ENCODE results near the gene HDAC4. TPM values are rescaled to one million over a fixed set of nuclear protein-coding genes. Genes with fewer than 3 reads are reported as not detected.

HDAC4 gene
- total RNA-seq, 1 experiment from 2014 or later: 40.1 TPM

DNA sequence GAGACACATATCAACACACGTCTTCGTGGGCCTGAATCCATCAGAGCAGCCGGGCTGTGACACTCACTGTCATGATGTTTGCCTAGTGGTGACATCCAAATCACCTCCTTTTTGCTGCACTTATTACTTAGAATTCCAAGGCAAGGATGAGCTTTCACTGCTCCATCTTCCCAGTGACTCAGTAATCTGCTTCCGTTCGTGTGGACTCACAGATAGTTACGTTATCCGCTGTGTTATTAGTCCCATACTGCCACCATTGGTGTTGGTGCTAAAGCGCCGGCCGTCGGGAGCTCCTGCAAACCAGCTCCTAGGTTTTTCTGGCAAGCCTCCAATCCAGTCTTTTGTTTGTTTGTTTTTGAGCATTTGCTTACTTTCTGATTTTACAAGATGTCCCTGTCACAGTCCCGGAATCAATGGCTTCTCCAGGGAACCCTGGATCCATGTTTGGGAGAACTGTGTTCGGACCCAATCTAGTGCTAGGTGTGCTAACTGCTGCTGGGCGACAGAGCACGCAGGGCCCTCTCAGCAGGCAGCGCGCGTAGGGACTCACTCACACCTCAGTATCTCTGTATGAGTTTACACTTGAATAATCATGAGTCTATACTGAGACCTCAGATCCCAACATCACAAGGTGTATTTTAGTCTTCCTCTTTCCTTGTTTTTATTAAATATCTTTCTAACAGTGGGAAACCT lies 42.6 kb downstream of the HDAC4 start:
- no peak overlapping the region for H3K27ac ChIP-seq (ENCODE audit: low read length)
- POLR2A ChIA-PET: no interaction called here
- no peak overlapping the region for H3K4me3 ChIP-seq (ENCODE audit: low read depth in 2 of 2, low read length in 2 of 2)
- H3K4me1 ChIP-seq (ENCODE audit: control insufficient read depth, insufficient read depth, low read length): peaks cover 4% of the 10 kb centered on the region; the same call in 1 of the 2 replicates
- no TSS peak for BruUV-seq (replicated peaks)
- peaks cover 11% of the 10 kb centered on the region; the same call in 1 of the 2 replicates for H3K9me3 ChIP-seq (ENCODE audit: control insufficient read depth, insufficient read depth, low read depth, low read length)
- no peaks in the 10 kb centered on the region for H3K36me3 ChIP-seq (ENCODE audit: control insufficient read depth, insufficient read depth, low read length)
- in situ Hi-C loops (cut with HindIII; ENCODE audit: low pct_unique_long_range_greater_than_20kb, low sequenced_read_pairs): no loop called here
- DNase-seq (ENCODE audit: low read depth, low spot score) (no peak), ATAC-seq (peak; percentile 78)
- CTCF ChIA-PET: no interaction called here
- no peaks in the 10 kb centered on the region for H3K27me3 ChIP-seq (ENCODE audit: control insufficient read depth, insufficient read depth, low read length)
- intact Hi-C loops (cut with micrococcal nuclease; ENCODE audit: unreplicated experiment): no loop called here
- TF ChIP-seq SIN3A (IDR thresholded peaks at IDR 0.05; ENCODE audit: borderline replicate concordance, insufficient read depth, low read depth, low read length): no peak
- TF ChIP-seq POLR2AphosphoS5 (IDR thresholded peaks at IDR 0.05; ENCODE audit: low read depth, low read length): no peak
- no peak for TF ChIP-seq TCF7L2 (IDR thresholded peaks at IDR 0.05; ENCODE audit: low read depth, low read length)
- TF ChIP-seq, protein P1, sequence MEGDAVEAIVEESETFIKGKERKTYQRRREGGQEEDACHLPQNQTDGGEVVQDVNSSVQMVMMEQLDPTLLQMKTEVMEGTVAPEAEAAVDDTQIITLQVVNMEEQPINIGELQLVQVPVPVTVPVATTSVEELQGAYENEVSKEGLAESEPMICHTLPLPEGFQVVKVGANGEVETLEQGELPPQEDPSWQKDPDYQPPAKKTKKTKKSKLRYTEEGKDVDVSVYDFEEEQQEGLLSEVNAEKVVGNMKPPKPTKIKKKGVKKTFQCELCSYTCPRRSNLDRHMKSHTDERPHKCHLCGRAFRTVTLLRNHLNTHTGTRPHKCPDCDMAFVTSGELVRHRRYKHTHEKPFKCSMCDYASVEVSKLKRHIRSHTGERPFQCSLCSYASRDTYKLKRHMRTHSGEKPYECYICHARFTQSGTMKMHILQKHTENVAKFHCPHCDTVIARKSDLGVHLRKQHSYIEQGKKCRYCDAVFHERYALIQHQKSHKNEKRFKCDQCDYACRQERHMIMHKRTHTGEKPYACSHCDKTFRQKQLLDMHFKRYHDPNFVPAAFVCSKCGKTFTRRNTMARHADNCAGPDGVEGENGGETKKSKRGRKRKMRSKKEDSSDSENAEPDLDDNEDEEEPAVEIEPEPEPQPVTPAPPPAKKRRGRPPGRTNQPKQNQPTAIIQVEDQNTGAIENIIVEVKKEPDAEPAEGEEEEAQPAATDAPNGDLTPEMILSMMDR (IDR thresholded peaks at IDR 0.05): no peak
- TF ChIP-seq, protein P2, sequence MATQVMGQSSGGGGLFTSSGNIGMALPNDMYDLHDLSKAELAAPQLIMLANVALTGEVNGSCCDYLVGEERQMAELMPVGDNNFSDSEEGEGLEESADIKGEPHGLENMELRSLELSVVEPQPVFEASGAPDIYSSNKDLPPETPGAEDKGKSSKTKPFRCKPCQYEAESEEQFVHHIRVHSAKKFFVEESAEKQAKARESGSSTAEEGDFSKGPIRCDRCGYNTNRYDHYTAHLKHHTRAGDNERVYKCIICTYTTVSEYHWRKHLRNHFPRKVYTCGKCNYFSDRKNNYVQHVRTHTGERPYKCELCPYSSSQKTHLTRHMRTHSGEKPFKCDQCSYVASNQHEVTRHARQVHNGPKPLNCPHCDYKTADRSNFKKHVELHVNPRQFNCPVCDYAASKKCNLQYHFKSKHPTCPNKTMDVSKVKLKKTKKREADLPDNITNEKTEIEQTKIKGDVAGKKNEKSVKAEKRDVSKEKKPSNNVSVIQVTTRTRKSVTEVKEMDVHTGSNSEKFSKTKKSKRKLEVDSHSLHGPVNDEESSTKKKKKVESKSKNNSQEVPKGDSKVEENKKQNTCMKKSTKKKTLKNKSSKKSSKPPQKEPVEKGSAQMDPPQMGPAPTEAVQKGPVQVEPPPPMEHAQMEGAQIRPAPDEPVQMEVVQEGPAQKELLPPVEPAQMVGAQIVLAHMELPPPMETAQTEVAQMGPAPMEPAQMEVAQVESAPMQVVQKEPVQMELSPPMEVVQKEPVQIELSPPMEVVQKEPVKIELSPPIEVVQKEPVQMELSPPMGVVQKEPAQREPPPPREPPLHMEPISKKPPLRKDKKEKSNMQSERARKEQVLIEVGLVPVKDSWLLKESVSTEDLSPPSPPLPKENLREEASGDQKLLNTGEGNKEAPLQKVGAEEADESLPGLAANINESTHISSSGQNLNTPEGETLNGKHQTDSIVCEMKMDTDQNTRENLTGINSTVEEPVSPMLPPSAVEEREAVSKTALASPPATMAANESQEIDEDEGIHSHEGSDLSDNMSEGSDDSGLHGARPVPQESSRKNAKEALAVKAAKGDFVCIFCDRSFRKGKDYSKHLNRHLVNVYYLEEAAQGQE (IDR thresholded peaks at IDR 0.05; ENCODE audit: insufficient read depth in 1 of 2, low read depth in 2 of 2, low read length in 1 of 2): no peak

DNA sequence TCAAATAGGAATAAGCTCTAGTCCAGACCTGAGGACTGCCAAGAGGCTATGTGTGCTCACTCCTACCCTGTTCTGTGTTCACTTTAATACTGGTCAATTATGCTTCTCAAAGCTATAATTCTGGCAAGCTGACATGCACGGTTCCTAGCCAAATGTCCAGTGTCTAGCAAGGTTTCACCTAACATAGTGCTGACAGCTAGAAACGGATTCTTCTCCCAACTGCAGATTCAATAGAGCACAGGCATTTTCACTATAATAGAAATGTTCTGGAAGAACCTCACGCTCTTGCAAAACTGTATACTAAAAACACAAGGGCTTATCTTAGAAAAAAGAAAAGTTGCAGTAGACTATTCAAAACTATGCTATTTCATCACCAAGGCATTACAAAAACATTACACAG lies 45.1 kb downstream of the HDAC4 start:
- no peak overlapping the region for H3K4me3 ChIP-seq (ENCODE audit: low read depth in 2 of 2, low read length in 2 of 2)
- H3K36me3 ChIP-seq (ENCODE audit: control insufficient read depth, insufficient read depth, low read length): no peaks in the 10 kb centered on the region
- TF ChIP-seq, protein P2 (IDR thresholded peaks at IDR 0.05; ENCODE audit: insufficient read depth in 1 of 2, low read depth in 2 of 2, low read length in 1 of 2): no peak
- TF ChIP-seq TCF7L2 (IDR thresholded peaks at IDR 0.05; ENCODE audit: low read depth, low read length) (no peak), SIN3A (IDR thresholded peaks at IDR 0.05; ENCODE audit: borderline replicate concordance, insufficient read depth, low read depth, low read length) (no peak), POLR2AphosphoS5 (IDR thresholded peaks at IDR 0.05; ENCODE audit: low read depth, low read length) (no peak)
- TF ChIP-seq, protein P1 (IDR thresholded peaks at IDR 0.05): no peak
- H3K27ac ChIP-seq (ENCODE audit: low read length): no peak overlapping the region
- POLR2A ChIA-PET: no interaction called here
- CTCF ChIA-PET: no interaction called here
- peaks cover 4% of the 10 kb centered on the region; the same call in 1 of the 2 replicates for H3K4me1 ChIP-seq (ENCODE audit: control insufficient read depth, insufficient read depth, low read length)
- DNase-seq (ENCODE audit: low read depth, low spot score) (no peak), ATAC-seq (no peak)
- intact Hi-C loops (cut with micrococcal nuclease; ENCODE audit: unreplicated experiment): no loop called here
- no peaks in the 10 kb centered on the region for H3K27me3 ChIP-seq (ENCODE audit: control insufficient read depth, insufficient read depth, low read length)
- H3K9me3 ChIP-seq (ENCODE audit: control insufficient read depth, insufficient read depth, low read depth, low read length): peaks cover 11% of the 10 kb centered on the region; the same call in 1 of the 2 replicates
- no TSS peak for BruUV-seq (replicated peaks)
- in situ Hi-C loops (cut with HindIII; ENCODE audit: low pct_unique_long_range_greater_than_20kb, low sequenced_read_pairs): no loop called here
